HS-5 (cell line): ENCODE measurements around the gene TCHHL1.

Source experiments
- DNase-seq: peaks from one replicate; pipeline ENCODE4 v3.0.0-alpha.2; 2012; ENCODE audit warnings: low read depth

Gene TCHHL1

DNA sequence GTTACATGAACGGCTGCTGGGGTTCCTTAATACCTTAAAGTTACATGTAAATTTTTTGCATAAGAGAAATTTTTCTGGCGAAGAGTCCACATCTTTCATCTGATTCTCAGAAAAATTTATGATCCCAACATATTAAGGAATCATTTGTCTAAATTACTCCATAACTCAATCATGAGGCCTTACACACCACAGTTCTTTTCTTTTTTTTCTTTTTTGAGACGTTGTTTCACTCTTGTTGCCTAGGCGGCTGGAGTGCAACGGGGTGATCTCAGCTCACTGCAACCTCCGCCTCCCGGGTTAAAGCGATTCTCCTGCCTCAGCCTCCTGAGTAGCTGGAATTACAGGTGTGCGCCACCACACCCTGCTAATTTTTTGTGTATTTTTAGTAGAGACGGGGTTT lies 50.0 kb downstream of the TCHHL1 start:
- DNase-seq, result no peak

GRCh38 chr1:152036267-152037216 lies 52.3 kb downstream of the TCHHL1 start, which contains the start of gene S100A11:
Gene S100A11 (minus strand): TSS chr1:152037004. CDS start chr1:152036915, 89 bp downstream.
- peak; percentile 42 for DNase-seq

GRCh38 chr1:152035539-152036266 lies 53.2 kb downstream of the TCHHL1 start:
- DNase-seq, result no peak

GRCh38 chr1:152034654-152035538 lies 54.0 kb downstream of the TCHHL1 start:
- DNase-seq, result peak; percentile 77

DNA sequence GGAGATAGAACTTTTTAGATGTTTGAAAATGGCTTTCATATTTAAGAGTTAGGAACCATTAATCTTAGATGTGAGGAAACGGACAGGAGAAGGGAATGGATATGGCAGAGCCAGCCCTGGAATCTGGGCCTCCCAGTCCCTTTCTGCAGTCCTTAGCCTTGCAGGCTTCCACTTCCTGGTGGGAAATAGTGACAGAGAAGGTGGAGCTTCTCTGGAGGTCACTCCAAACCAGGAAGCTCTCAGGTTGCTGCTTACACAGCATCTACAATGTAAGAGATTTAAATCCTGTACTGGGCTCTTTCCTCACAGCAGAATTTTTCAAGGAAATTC lies 54.6 kb downstream of the TCHHL1 start:
- no peak for DNase-seq
